A673 (cell line): ENCODE measurements around the gene XPO4. TPM values are rescaled to one million over a fixed set of nuclear protein-coding genes. Genes with fewer than 3 reads are reported as not detected.

ENCODE experiments used
- BruUV-seq: library from RNA; stranded (reverse); fragments of 400-500 nt; replicated peaks from 2 replicates; lab custom pipeline; 2021; lab: Mats Ljungman, UMichigan
- CTCF ChIA-PET: fragments of 300-600 bp; sonication (Branson Sonifier 250); formaldehyde crosslinking; loops from one replicate; lab custom pipeline; 2022; ENCODE audit warnings: antibody characterized with exemption; lab: Charles Lee
- POLR2A ChIA-PET: fragments of 300-600 bp; sonication (Branson Sonifier 250); formaldehyde crosslinking; loops from one replicate; lab custom pipeline; 2022; ENCODE audit warnings: antibody characterized with exemption; ENCODE audit not compliant: low non-redundant PET; lab: Charles Lee
- DNase-seq: peaks from one replicate; pipeline ENCODE4 v3.0.0-alpha.2; 2015; ENCODE audit warnings: low spot score
- H3K27ac ChIP-seq: fragments of 200-600 bp; sonication (generic); 2 replicates; pipeline ENCODE4 v1.5.1; 2016; ENCODE audit warnings: mixed run types, low read depth, mild to moderate bottlenecking, mixed read lengths, antibody characterized with exemption, low read length; ENCODE audit not compliant: poor library complexity, severe bottlenecking
- H3K27me3 ChIP-seq: fragments of 200-600 bp; sonication (generic); replicated peaks from 2 replicates; pipeline ENCODE4 v1.6.1; 2017; ENCODE audit warnings: mixed run types, low read depth, mild to moderate bottlenecking, mixed read lengths, antibody characterized with exemption, low read length; ENCODE audit not compliant: insufficient read depth, poor library complexity
- H3K36me3 ChIP-seq: fragments of 200-600 bp; sonication (generic); 2 replicates; pipeline ENCODE4 v1.6.1; 2016; ENCODE audit warnings: mixed run types, mild to moderate bottlenecking, mixed read lengths, antibody characterized with exemption, low read length; ENCODE audit not compliant: insufficient read depth, poor library complexity, severe bottlenecking
- H3K4me1 ChIP-seq: fragments of 200-600 bp; sonication (generic); 2 replicates; pipeline ENCODE4 v1.6.1; 2017; ENCODE audit warnings: mixed run types, mild to moderate bottlenecking, mixed read lengths, antibody characterized with exemption, low read length; ENCODE audit not compliant: insufficient read depth, poor library complexity, severe bottlenecking
- H3K4me3 ChIP-seq: fragments of 200-600 bp; sonication (generic); 2 replicates; pipeline ENCODE4 v1.5.1; 2016; ENCODE audit warnings: low read depth, mixed run types, mild to moderate bottlenecking, mixed read lengths, low read length; ENCODE audit not compliant: poor library complexity, severe bottlenecking
- H3K9me3 ChIP-seq: fragments of 200-600 bp; sonication (generic); 2 replicates; pipeline ENCODE4 v1.6.1; 2016; ENCODE audit warnings: mixed run types, low read depth, mild to moderate bottlenecking, mixed read lengths, antibody characterized with exemption, low read length; ENCODE audit not compliant: poor library complexity, severe bottlenecking
- CTCF ChIP-seq: fragments of 300-800, 200-600 bp; sonication (generic); conservative IDR thresholded peaks from 2 replicates; pipeline ENCODE4 v1.5.1; 2017; ENCODE audit warnings: low read depth, mild to moderate bottlenecking, antibody characterized with exemption, low read length, moderate library complexity, mixed read lengths
- EZH2 ChIP-seq: fragments of 200-600 bp; sonication (generic); IDR thresholded peaks from 2 replicates; pipeline ENCODE4 v1.6.1; 2017; ENCODE audit warnings: borderline replicate concordance, low read depth, mild to moderate bottlenecking, mixed read lengths, antibody characterized with exemption, low read length; ENCODE audit not compliant: poor library complexity, severe bottlenecking
- intact Hi-C: fragments of 100-400 bp; cut with micrococcal nuclease; formaldehyde crosslinking; loops from one replicate; pipeline ENCODE4 v1.10.0; 2022; ENCODE audit not compliant: unreplicated experiment
- total RNA-seq: library from RNA; stranded (reverse); gene quantifications from 2 replicates; pipeline ENCODE4 v1.2.3, GENCODE V29; 2021

XPO4 gene
- total RNA-seq, 1 experiment from 2014 or later, result 39.8 TPM

- ChIA-PET CTCF (no interaction called here), POLR2A (no interaction called here)
- no peak for TF ChIP-seq EZH2
- no peak for TF ChIP-seq CTCF
- H3K27me3 ChIP-seq, result no peaks in the 10 kb centered on the region
- no peaks in the 10 kb centered on the region for H3K4me1 ChIP-seq
- no peak overlapping the region for H3K4me3 ChIP-seq
- peaks cover 12% of the 10 kb centered on the region for H3K36me3 ChIP-seq
- DNase-seq, result no peak
- intact Hi-C loops, result no loop called here
- no TSS peak for BruUV-seq
- H3K27ac ChIP-seq, result no peak overlapping the region
- no peaks in the 10 kb centered on the region for H3K9me3 ChIP-seq
Measured at GRCh38 chr13:20787180-20787579, 115.4 kb downstream of the XPO4 start.

GRCh38 chr13:20782116-20782708 is 120.3 kb downstream of the XPO4 start:
- TSS peak; percentile 26 for BruUV-seq
- intact Hi-C loops, result no loop called here

GRCh38 chr13:20780317-20780716 is 122.2 kb downstream of the XPO4 start:
- DNase-seq, result no peak
- Histone ChIP-seq H3K4me3 (no peak overlapping the region), H3K4me1 (no peaks in the 10 kb centered on the region), H3K36me3 (peaks cover 5% of the 10 kb centered on the region), H3K9me3 (no peaks in the 10 kb centered on the region), H3K27me3 (no peaks in the 10 kb centered on the region), H3K27ac (no peak overlapping the region)
- no TSS peak for BruUV-seq
- TF ChIP-seq EZH2, result no peak
- no peak for TF ChIP-seq CTCF
- POLR2A ChIA-PET, result no interaction called here
- intact Hi-C loops, result no loop called here
- CTCF ChIA-PET, result no interaction called here

More at GRCh38 chr13:20782116-20782708, 120.3 kb downstream of the XPO4 start:
- TF ChIP-seq CTCF (no peak), EZH2 (no peak)
- CTCF ChIA-PET, result no interaction called here
- no peak for DNase-seq
- Histone ChIP-seq H3K4me1 (no peaks in the 10 kb centered on the region), H3K36me3 (peaks cover 11% of the 10 kb centered on the region), H3K9me3 (no peaks in the 10 kb centered on the region), H3K27me3 (no peaks in the 10 kb centered on the region), H3K27ac (no peak overlapping the region), H3K4me3 (no peak overlapping the region)
- POLR2A ChIA-PET, result no interaction called here
